ENCODE results near the gene SLC22A31. TPM values are rescaled to one million over a fixed set of nuclear protein-coding genes. Genes with fewer than 3 reads are reported as not detected.
"Not testable (repeated sequence)": the region's sequence is repeated elsewhere in the genome, so short reads cannot be mapped to it uniquely, and the experiment has no call there.

SLC22A31 gene
- polyA plus RNA-seq (2012; ENCODE audit: insufficient read depth, insufficient read length, low read depth) = not detected

DNA sequence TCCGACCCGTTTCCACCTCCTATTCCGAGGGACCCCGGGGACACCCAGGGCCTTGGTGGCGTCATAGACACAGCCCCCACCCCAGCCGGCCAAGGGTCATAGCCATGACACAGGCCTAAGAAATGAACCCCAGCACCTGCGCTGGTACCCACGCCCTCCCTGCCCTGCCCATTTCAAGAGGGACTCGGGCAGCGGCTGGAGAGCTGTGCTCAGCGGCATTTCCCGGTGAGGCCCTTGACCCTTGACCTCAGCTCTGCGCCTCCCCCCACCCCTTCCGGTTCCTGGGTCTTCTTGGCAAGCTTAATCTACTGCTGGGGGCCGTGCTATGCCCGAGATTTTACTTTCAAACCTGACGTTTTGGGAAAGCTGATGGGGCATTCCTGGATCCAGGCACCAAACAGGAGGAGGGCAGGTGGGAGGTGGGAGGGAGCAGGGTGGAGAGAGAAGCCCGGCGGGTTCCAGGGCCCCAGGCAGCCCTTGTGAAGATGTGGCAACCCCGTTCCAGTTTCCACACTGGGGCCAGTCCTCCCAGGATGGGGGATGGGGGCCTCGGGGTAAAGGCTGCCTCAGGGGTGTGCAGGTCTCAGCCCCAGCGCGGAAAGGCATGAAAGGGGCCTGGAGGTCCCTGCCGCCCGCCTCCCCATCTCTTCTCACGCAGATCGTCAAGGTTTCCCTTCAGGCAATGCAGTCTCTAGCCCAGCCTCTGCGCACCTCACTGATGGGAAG is at the start of gene SLC22A31:
TSS of gene SLC22A31 (minus strand) at position 414 of the 726 bp plus-strand sequence. CDS start at position 378, 36 bp downstream.
- Histone ChIP-seq H3K27me3 (peaks cover 58% of the 10 kb centered on the region), H3K9me3 (peaks cover 3% of the 10 kb centered on the region; the same call in 1 of the 2 replicates), H3K36me3 (no peaks in the 10 kb centered on the region), H3K4me1 (no peaks in the 10 kb centered on the region), H3K4me3 (ENCODE audit: low read depth, low read length) (no peak within 1 kb of the TSS)
- DNase-seq = no peak
- no peak for TF ChIP-seq CTCF (IDR thresholded peaks at IDR 0.05; ENCODE audit: low read depth, low read length)

DNA sequence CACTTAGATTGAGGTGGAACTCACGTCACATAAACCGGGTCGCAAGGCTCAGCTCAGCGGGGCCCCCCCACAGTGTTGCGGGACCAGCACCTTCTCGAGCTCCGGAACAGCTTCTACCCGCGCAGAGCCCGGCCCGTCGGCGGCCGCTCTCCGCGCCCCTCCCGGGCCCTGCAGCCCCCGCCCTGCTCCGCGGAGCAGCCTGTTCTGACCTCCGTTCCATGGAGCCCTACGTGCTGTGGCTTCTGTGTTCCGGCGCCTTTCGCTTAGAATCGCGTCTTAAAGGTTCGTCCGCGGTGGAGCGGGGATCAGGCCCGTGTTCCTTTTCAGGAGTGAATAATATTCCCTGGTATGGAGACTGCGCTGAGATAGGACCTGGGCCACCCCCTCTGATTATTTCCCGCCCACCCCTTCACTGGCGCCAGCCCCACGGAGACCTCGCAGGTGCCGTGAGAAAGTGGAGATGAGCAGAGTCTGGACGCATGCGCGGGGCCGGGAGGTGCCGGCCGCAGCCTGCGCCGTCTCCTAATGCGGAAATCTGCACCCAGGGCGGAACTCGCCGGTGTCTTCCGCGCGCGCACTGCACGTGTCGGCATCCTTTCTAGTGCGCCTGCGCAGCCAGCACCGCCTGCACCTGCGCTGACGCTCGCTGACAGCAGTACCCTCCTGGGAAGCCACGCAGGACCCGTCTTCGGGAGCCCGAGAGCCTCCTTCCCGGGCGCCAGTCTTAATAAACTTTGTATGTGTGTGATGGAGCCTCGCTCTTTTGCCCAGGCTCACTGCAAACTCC is 48.1 kb upstream of the SLC22A31 start:
- no peak for TF ChIP-seq CTCF (IDR thresholded peaks at IDR 0.05; ENCODE audit: low read depth, low read length)
- H3K9me3 ChIP-seq = 0 out of 2 replicates have a peak, but pooled peaks cover 2% of the 10 kb centered on the region
- H3K36me3 ChIP-seq = no peaks in the 10 kb centered on the region
- H3K4me3 ChIP-seq (ENCODE audit: low read depth, low read length) = no peak overlapping the region
- no peak for DNase-seq
- H3K4me1 ChIP-seq = no peaks in the 10 kb centered on the region
- H3K27me3 ChIP-seq = peaks cover 3% of the 10 kb centered on the region; the same call in 1 of the 2 replicates

- H3K27me3 ChIP-seq, DNase-seq, H3K4me1 ChIP-seq, H3K36me3 ChIP-seq, H3K9me3 ChIP-seq: not testable (repeated sequence)
- peak overlapping the region; percentile 37 for H3K4me3 ChIP-seq (ENCODE audit: low read depth, low read length)
Measured at GRCh38 chr16:89247734-89248075, 47.4 kb upstream of the SLC22A31 start.

DNA sequence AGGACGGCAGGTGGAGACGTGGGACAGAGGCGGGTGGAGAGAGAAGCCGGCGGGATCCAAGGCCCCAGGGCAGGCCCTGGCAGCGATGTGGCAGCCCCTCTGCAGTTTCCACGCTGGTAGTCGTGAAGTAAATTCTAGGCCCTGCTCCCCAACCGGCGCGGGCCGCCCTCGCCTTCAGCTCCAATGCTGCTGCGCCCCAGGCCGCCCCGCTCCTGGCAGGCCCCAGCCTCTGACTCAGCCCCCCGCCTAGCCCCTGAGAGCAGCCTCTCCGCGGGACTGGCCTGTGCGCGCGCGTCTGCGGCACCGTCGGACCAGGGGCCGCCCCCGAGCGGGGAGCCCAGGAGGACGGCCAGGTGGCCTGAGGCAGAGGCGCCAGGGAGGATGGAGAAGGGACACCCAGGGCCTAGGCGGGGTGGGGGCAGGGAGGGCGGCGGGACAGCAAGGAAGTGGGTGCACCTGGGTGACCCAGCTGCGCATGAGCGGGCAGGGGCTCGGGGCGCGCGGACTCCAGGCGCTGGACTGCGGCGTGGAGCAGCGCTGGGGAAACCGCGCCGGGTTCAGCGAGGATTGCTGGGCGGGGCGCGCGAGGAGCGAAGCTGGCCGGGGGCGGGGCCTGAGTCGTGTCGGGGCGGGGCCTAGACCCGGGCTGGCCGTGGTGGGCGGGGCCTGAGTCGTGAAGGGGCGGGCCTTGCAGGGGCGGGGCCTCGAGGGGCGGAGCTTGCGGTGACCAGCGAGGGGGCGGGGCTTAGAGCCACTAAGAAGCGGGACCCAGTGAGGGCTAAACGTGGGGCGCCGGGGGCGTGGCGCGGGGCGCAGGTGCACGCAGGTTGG is 46.8 kb upstream of the SLC22A31 start:
- Histone ChIP-seq H3K36me3 (no peaks in the 10 kb centered on the region), H3K9me3 (0 out of 2 replicates have a peak, but pooled peaks cover 2% of the 10 kb centered on the region), H3K4me1 (no peaks in the 10 kb centered on the region), H3K4me3 (ENCODE audit: low read depth, low read length) (peak overlapping the region; percentile 56), H3K27me3 (peaks cover 3% of the 10 kb centered on the region; the same call in 1 of the 2 replicates)
- peak; percentile 96 for DNase-seq
- no peak for TF ChIP-seq CTCF (IDR thresholded peaks at IDR 0.05; ENCODE audit: low read depth, low read length)

- H3K4me1 ChIP-seq = no peaks in the 10 kb centered on the region
- peaks cover 3% of the 10 kb centered on the region; the same call in 1 of the 2 replicates for H3K27me3 ChIP-seq
- peak overlapping the region; percentile 56 for H3K4me3 ChIP-seq (ENCODE audit: low read depth, low read length)
- no peaks in the 10 kb centered on the region for H3K36me3 ChIP-seq
- no peak for TF ChIP-seq CTCF (IDR thresholded peaks at IDR 0.05; ENCODE audit: low read depth, low read length)
- 0 out of 2 replicates have a peak, but pooled peaks cover 2% of the 10 kb centered on the region for H3K9me3 ChIP-seq
- no peak for DNase-seq
Measured at GRCh38 chr16:89246383-89246902, 46.1 kb upstream of the SLC22A31 start.

- TF ChIP-seq CTCF (IDR thresholded peaks at IDR 0.05; ENCODE audit: low read depth, low read length) = no peak
- no peaks in the 10 kb centered on the region for H3K36me3 ChIP-seq
- no peak overlapping the region for H3K4me3 ChIP-seq (ENCODE audit: low read depth, low read length)
- no peaks in the 10 kb centered on the region for H3K4me1 ChIP-seq
- 0 out of 2 replicates have a peak, but pooled peaks cover 2% of the 10 kb centered on the region for H3K9me3 ChIP-seq
- DNase-seq = no peak
- peaks cover 3% of the 10 kb centered on the region; the same call in 1 of the 2 replicates for H3K27me3 ChIP-seq
Measured at GRCh38 chr16:89244754-89245153, 44.4 kb upstream of the SLC22A31 start.

- H3K9me3 ChIP-seq; H3K27me3 ChIP-seq; H3K4me3 ChIP-seq (ENCODE audit: low read depth, low read length); DNase-seq; H3K4me1 ChIP-seq; H3K36me3 ChIP-seq: not testable (repeated sequence)
Measured at GRCh38 chr16:89244264-89244663, 43.9 kb upstream of the SLC22A31 start.

Data from BE2C (cell line).